ENCODE data around the gene PTPN2. TPM values are rescaled to one million over a fixed set of nuclear protein-coding genes. Genes with fewer than 3 reads are reported as not detected.
"Not testable (repeated sequence)": the region's sequence is repeated elsewhere in the genome, so short reads cannot be mapped to it uniquely, and the experiment has no call there.

The PTPN2 gene
- total RNA-seq, 1 experiment from 2014 or later = 58.1 TPM

DNA sequence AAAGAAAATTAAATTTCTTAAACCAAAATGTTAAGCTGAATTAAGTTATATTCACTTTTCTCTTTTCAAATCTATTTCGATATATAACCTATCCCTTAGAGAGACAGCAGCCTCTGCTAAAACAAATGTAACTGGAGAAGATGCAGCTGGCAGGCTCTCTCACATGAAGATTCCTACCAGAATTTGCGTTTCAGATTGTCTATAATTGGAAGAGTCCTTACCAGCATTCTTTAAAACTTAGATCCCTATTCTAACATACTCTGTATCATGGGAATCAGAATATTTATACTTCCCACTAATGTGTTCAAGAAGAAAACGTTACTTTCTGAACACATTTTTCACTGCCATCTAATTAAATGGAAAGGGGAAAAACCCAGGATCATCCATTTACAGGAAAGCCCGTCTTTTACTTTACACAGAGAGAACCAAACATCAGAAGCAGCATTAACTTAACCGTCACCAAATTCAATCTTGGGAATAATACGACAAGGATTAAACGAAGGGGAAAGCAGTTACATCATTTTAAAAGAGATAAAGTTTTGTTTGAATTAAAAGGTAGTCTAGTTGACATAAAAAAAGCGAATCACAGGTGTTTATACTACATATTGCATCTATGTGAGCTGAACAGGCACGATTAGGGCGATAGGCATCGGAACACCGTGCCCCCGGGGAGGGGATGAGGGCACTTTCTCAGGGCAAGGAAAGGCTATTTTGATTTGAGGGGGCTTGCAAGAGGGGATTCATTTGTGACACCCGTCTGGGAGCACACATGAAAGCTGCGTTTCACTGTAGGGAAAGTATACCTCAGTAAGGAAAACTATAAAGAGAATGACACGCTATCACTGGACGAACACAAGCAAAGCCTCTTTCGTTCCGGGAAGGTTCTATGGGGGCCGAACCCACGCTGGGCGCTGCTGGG, 1.3 kb downstream of the PTPN2 start:
- peaks cover 27% of the 10 kb centered on the region for H3K36me3 Mint-ChIP-seq (ENCODE audit: insufficient read depth, unreplicated experiment)
- H3K9me3 Mint-ChIP-seq (ENCODE audit: low read depth, unreplicated experiment) = no peaks in the 10 kb centered on the region
- peak overlapping the region; percentile 98 for H3K27ac Mint-ChIP-seq (ENCODE audit: unreplicated experiment)
- intact Hi-C loops (cut with micrococcal nuclease; ENCODE audit: unreplicated experiment) = no loop called here
- peaks cover 56% of the 10 kb centered on the region for H3K4me1 Mint-ChIP-seq (ENCODE audit: low read depth, unreplicated experiment)
- no peaks in the 10 kb centered on the region for H3K27me3 Mint-ChIP-seq (ENCODE audit: unreplicated experiment)
- CTCF ChIA-PET = interaction anchor here (0.6 to 1.6 kb wide), 9 partner anchors 11 to 508 kb away, joined by 3 to 6 read pairs (median 4); no protein-coding TSS in a partner anchor
- no peak for DNase-seq
- BruUV-seq (replicated peaks) = TSS peak; percentile 50
- peak overlapping the region; percentile 90 for H3K4me3 Mint-ChIP-seq (ENCODE audit: low read depth, unreplicated experiment)
- TF ChIP-seq, protein P1, sequence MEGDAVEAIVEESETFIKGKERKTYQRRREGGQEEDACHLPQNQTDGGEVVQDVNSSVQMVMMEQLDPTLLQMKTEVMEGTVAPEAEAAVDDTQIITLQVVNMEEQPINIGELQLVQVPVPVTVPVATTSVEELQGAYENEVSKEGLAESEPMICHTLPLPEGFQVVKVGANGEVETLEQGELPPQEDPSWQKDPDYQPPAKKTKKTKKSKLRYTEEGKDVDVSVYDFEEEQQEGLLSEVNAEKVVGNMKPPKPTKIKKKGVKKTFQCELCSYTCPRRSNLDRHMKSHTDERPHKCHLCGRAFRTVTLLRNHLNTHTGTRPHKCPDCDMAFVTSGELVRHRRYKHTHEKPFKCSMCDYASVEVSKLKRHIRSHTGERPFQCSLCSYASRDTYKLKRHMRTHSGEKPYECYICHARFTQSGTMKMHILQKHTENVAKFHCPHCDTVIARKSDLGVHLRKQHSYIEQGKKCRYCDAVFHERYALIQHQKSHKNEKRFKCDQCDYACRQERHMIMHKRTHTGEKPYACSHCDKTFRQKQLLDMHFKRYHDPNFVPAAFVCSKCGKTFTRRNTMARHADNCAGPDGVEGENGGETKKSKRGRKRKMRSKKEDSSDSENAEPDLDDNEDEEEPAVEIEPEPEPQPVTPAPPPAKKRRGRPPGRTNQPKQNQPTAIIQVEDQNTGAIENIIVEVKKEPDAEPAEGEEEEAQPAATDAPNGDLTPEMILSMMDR (IDR thresholded peaks at IDR 0.05; ENCODE audit: unreplicated experiment) = no peak

DNA sequence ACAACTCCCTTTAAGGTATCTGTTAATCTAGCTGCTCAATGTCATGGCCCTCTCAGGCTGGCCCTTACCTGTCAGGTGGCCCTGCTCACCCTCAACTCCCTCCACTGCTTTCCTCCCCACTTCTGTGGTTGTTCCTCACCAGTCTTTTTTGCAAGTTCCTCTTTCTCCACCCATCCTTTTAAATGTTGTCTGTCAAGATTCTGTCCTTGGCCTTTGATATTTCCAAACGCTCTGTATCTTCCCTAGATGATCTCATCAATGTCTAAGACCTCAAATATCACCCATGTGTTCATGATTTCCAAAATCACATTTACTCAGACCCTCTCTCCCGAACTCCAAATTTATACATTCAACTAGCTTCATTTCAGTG, 3.5 kb downstream of the PTPN2 start:
- no peaks in the 10 kb centered on the region for H3K9me3 Mint-ChIP-seq (ENCODE audit: low read depth, unreplicated experiment)
- intact Hi-C loops (cut with micrococcal nuclease; ENCODE audit: unreplicated experiment) = no loop called here
- TF ChIP-seq, protein P1 (IDR thresholded peaks at IDR 0.05; ENCODE audit: unreplicated experiment) = no peak
- no peaks in the 10 kb centered on the region for H3K27me3 Mint-ChIP-seq (ENCODE audit: unreplicated experiment)
- H3K4me3 Mint-ChIP-seq (ENCODE audit: low read depth, unreplicated experiment) = no peak overlapping the region
- BruUV-seq (replicated peaks) = no TSS peak
- H3K27ac Mint-ChIP-seq (ENCODE audit: unreplicated experiment) = no peak overlapping the region
- CTCF ChIA-PET = no interaction called here
- H3K36me3 Mint-ChIP-seq (ENCODE audit: insufficient read depth, unreplicated experiment) = peaks cover 27% of the 10 kb centered on the region
- H3K4me1 Mint-ChIP-seq (ENCODE audit: low read depth, unreplicated experiment) = peaks cover 64% of the 10 kb centered on the region
- no peak for DNase-seq

DNA sequence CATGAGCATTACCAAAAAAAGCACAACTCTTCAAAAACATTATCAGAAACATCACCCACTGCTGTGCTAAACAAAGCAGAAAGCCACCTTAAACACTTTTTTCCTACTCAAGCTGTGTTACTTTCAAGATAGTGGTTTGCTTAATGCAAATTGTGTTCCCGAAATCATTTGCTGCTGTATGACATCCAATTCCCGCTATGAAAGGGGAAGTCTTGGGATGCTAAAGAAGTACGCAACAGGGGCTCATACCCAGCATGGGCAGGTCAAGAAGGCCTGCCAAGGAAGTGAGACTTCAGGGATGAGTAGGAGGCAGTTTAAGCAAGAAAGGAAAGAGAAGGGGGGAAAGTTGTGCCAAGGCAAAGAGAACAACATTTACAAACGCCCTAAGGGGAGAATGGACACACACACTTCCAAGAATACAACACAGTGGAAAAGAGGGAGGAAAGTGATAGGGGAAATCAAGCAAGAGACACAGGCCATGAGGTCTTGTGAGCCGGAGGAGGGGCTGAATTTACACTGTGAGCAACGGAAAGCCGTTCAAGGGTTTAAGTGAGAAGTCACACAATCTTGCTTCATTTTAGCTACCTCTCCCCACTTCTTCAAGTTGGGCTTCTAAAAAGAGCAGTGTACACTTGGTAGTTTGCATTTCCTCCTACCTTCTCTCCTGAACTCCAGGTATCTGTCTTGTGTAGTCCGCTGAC, 4.0 kb downstream of the PTPN2 start:
- Mint-ChIP-seq H3K27ac (ENCODE audit: unreplicated experiment) (no peak overlapping the region), H3K4me3 (ENCODE audit: low read depth, unreplicated experiment) (no peak overlapping the region), H3K27me3 (ENCODE audit: unreplicated experiment) (no peaks in the 10 kb centered on the region), H3K9me3 (ENCODE audit: low read depth, unreplicated experiment) (no peaks in the 10 kb centered on the region), H3K36me3 (ENCODE audit: insufficient read depth, unreplicated experiment) (peaks cover 27% of the 10 kb centered on the region), H3K4me1 (ENCODE audit: low read depth, unreplicated experiment) (peaks cover 60% of the 10 kb centered on the region)
- DNase-seq = no peak
- TF ChIP-seq, protein P1 (IDR thresholded peaks at IDR 0.05; ENCODE audit: unreplicated experiment) = no peak
- CTCF ChIA-PET = no interaction called here
- intact Hi-C loops (cut with micrococcal nuclease; ENCODE audit: unreplicated experiment) = no loop called here
- BruUV-seq (replicated peaks) = no TSS peak

DNA sequence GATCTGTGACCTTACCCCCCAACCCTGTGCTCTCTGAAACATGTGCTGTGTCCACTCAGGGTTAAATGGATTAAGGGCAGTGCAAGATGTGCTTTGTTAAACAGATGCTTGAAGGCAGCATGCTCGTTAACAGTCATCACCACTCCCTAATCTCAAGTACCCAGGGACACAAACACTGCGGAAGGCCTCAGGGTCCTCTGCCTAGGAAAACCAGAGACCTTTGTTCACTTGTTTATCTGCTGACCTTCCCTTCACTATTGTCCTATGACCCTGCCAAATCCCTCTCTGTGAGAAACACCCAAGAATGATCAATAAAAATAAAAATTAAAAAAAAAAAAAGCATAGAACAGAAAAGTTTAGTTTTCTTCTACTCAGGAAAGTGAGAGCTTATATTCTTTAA, 9.0 kb downstream of the PTPN2 start:
- H3K4me3 Mint-ChIP-seq (ENCODE audit: low read depth, unreplicated experiment); DNase-seq; H3K27me3 Mint-ChIP-seq (ENCODE audit: unreplicated experiment); H3K36me3 Mint-ChIP-seq (ENCODE audit: insufficient read depth, unreplicated experiment); intact Hi-C loops (cut with micrococcal nuclease; ENCODE audit: unreplicated experiment); H3K9me3 Mint-ChIP-seq (ENCODE audit: low read depth, unreplicated experiment); BruUV-seq (replicated peaks); H3K27ac Mint-ChIP-seq (ENCODE audit: unreplicated experiment): not testable (repeated sequence)
- CTCF ChIA-PET = interaction anchor here (0.6 kb wide), 1 partner anchor 11 kb away, joined by 3 read pairs; no protein-coding TSS in a partner anchor
- peaks cover 29% of the 10 kb centered on the region for H3K4me1 Mint-ChIP-seq (ENCODE audit: low read depth, unreplicated experiment)

DNA sequence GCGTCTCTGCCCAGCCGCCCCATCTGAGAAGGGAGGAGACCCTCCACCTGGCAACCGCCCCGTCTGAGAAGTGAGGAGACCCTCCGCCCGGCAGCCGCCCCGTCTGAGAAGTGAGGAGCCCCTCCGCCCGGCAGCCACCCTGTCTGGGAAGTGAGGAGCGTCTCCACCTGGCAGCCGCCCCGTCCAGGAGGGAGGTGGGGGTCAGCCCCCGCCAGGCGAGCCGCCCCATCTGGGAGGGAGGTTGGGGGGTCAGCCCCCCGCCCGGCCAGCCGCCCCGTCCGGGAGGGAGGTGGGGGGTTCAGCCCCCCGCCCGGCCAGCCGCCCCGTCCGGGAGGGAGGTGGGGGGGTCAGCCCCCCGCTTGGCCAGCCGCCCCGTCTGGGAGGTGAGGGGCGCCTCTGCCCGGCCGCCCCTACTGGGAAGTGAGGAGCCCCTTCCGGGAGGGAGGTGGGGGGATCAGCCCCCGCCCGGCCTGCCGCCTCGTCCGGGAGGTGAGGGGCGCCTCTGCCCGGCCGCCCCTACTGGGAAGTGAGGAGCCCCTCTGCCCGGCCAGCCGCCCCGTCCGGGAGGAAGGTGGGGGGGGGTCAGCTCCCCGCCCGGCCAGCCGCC, 10.0 kb downstream of the PTPN2 start:
- H3K36me3 Mint-ChIP-seq (ENCODE audit: insufficient read depth, unreplicated experiment); H3K4me3 Mint-ChIP-seq (ENCODE audit: low read depth, unreplicated experiment); BruUV-seq (replicated peaks); H3K9me3 Mint-ChIP-seq (ENCODE audit: low read depth, unreplicated experiment); DNase-seq; CTCF ChIA-PET; intact Hi-C loops (cut with micrococcal nuclease; ENCODE audit: unreplicated experiment); H3K27ac Mint-ChIP-seq (ENCODE audit: unreplicated experiment); H3K27me3 Mint-ChIP-seq (ENCODE audit: unreplicated experiment): not testable (repeated sequence)
- H3K4me1 Mint-ChIP-seq (ENCODE audit: low read depth, unreplicated experiment) = peaks cover 19% of the 10 kb centered on the region
